T-helper 1 cell (primary cell): Measurements from ENCODE around the gene SLC38A1.
"Not testable (repeated sequence)": the region's sequence is repeated elsewhere in the genome, so short reads cannot be mapped to it uniquely, and the experiment has no call there.

Source experiments
- DNase-seq, 5 donors: peaks; one replicate each; pipeline ENCODE4 v3.0.0-alpha.2; 2012 to 2020
- total RNA-seq, 4 donors: gene quantifications; one replicate each; lab custom pipeline; 2026; lab: John Stamatoyannopoulos, UW

SLC38A1 gene
- total RNA-seq: 591 to 853 (median 614) reads per million in 4 donors

DNA sequence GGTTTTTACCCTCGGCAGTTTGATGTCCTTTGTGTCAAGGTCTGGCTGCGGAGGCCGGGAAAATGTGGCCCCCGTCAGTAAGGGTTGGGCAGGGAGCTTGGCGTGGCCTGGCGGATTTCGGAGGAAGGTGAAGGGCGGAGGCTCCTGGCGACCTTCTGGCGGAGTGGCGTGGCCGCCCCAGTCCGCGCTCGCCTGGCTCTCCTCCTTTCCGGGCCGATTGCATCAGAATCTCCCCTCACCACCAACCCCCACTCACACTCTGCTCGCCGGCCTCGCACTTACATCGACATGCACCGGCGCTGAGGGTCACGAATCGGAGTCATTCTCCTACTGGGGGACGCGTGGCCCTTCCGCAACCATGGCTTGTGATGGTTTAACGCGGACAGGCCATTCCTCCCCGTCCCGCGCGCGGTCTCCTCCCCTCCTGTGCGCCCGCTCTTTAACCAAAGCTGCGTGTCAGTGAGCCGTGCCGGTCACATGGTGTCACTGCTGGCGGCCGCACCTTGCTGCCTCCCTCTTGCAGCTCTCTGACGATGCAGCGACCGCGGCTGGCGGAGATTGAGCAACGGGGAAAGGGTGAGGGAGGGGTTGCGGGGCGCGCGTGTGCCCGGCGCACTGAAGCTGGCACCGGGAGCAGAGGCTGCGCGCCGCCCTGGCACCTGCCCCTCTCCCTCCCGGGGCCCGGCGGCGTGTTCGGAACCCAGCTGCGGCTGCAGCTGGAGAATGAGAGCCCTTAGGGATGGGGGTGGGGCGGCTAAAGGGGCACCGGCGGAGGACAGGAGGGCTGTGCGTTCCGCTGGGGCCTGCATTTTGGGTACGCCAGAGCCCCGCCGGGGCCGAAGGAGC lies at the start of gene SLC38A1:
Gene SLC38A1 (minus strand): TSS at position 461 of the 846 bp plus-strand sequence. CDS start 29,243 bp downstream, outside the sequence.
- DNase-seq: peak; percentile 80 to 94 (median 85)

DNA sequence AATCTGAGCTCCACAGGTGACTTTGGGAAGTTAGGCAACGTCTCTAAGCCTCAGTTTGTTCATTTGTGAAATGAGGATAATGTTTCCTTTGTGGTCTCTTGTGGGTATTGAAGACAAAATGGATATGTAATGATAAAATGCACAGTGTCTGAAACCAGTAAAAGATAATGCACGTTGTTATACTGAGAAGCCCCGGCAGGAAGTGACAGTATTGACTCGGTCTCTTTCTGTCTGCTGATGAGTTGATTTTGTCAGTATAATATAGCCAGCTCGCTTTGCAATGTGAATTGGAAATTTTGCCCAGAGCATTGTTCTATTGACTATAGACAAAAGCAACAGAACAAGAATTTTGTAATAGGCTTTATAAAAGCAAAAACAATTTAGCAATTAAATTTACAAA lies 49.2 kb upstream of the SLC38A1 start:
- DNase-seq: no peak

DNA sequence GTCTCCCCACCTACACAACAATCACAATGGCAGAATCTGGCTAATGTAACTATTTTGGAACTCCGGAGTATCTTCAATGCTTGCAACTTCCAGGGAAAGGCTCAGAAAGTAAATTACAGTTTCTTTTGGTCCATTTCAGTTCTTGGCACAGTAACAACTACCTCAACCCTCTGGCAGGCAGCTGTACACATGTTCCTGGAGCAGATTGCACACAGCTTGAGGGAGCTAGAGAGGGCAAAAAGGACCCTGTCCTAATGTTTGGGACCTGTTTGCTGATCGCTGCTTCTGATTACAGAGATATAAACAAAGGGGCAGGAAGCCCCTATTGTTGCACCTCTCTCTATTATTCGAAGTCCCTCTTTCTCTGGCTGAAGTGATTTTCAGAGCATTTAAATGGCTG lies 35.2 kb upstream of the SLC38A1 start:
- DNase-seq: no peak

DNA sequence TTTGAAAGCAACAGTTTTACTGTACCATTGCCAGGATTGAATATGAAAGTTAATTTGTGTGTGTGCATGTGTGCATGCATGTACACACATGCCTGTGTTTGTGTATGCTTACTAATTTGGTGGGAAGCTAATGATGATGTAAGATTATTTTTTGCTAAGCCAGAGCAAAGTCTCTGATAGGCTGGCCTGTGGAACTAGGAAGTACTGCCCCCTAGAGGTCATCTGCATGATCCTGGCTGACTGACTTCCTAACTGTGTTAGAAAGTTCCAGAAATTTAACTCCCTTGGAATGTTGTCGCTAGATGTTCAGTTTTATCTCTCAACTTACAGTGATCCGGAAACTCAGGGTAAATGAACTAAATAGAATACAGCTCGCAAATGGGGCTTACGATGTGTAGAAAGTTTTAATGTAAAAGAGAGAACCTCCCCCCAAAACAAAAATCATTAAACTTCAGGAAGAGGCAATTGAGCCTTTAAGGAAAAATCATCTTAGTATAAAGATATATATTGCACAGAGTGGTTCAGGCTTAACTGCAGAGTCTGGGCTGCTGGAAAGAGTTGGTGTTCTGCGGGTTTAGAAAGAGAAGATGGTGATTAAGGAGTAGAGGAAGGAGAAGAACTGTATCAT lies 34.3 kb upstream of the SLC38A1 start:
- peak in 4 of 5 donors; percentile 19 to 48 (median 43) for DNase-seq

DNA sequence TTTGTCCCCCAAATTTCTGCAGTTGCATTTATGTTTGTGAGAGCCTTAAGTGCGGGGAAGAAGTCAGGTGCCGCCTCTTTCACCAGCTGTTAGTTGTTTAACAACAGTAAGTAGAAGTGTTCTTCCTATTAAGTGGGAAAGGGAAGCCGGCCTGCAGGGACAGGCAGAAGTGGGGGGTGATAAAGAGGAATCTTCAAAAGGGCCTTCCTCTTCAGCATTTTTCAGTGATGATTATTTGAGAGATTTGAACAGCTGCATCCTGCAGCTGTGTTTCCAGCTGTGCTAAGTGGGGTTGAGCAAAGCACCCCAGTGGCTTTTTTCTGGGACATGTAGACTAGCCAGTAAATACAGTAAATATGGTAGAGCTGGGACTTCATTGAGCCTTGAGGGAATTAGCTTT lies 32.1 kb upstream of the SLC38A1 start:
- no peak for DNase-seq

DNA sequence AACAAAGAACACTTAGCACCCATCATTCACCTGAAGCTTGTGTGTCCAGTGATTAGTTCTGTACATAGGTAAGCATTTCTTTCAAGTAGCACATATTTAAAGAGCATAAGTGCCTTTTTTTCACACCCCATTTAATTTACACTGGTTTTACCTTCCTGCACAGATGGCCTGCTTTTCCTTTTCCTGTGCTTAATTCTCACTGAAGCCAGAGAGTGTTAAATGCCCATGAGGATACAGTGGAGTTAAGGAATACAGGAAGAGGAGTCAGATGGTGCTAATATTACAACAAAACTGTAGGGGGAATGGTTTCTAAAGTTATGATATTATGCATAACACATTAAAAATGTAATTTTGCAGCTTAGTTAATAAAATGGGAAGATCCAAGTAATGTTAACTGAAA lies 31.0 kb upstream of the SLC38A1 start:
- no peak for DNase-seq

DNA sequence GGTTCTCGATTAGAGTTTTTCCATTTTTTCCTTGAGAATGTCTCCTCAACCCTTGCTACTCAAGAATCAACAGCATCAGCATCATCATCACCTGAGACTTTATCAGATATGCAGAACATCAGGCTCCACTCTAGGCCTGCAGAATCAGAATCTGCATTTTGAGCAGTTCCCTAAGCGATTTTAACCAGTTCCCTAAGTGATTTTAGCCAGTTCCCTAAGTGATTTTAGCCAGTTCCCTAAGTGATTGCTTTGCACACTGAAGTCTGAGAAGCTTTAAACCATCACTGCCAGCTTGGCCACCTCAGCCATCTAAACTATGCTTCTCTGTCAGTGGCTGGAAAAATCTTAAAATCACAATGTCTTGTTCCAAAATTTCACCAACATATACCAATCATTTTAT lies 29.4 kb upstream of the SLC38A1 start:
- DNase-seq: no peak

DNA sequence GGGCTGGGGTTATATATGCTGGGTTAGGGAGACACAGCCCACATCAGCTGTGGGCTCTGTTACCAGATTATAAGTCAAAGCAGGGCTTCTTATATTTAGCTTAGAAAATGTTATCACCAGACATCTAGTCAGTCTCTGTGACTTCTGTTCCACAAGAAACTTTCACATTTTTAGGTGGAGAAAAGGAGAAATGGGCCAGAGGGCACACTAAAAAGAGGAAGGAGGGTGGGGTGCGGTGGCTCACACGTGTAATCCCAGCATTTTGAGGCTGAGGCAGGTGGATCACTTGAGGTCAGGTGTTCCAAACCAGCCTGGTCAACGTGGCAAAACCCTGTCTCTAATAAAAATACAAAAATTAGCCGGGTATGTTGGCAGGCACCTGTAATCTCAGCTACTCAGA lies 28.0 kb upstream of the SLC38A1 start:
- DNase-seq: no peak

DNA sequence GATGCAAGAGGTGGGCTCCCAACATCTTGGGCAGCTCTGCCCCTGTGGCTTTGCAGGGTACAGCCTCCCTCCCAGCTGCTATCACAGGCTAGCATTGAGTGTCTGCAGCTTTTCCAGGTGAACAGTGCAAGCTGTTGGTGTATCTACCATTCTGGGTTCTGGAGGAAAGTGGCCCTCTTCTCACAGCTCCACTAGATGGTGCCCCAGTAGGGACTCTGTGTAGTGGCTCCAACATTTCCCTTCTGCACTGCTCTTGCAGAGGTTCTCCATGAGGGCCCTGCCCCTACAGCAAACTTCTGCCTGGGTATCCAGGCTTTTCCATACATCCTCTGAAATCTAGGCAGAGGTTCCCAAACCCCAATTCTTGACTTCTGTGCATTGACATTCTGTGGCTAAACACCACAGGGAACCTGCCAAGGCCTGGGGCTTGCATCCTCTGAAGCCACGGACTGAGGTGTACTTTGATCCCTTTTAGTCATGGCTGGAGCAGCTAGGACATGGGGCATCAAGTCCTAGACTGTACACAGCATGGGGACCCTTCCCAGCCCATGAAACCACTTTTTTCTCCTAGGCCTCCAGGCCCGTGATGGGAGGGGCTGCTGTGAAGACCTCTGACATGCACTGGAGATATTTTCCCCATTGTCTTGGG lies 24.0 kb upstream of the SLC38A1 start:
- DNase-seq: no peak

DNA sequence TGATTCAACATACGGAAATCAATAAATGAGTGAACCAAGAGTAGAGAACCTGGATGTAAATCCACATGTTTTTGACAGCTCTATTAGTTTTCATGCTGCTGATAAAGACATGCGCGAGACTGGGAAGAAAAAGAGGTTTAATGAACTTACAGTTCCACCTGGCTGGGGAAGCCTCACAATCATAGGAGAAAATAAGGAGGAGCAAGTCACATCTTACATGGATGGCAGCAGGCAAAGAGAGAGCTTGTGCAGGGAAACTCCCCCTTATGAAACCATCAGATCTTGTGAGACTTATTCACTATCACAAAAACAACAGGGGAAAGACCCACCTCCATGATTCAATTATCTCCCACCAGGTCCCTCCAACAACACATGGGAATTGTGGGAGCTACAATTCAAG lies 23.1 kb upstream of the SLC38A1 start:
- not testable (repeated sequence) for DNase-seq

DNA sequence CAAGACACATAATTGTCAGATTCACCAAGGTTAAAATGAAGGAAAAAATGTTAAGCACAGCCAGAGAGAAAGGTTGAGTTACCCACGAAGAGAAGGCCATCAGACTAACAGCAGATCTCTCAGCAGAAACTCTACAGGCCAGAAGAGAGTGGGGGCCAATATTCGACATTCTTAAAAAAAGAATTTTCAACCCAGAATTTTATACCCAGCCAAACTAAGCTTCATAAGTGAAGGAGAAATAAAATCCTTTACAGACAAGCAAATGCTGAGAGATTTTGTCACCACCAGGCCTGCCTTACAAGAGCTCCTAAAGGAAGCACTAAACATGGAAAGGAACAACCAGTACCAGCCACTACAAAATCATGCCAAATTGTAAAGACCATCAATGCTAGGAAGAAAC lies 16.3 kb upstream of the SLC38A1 start:
- not testable (repeated sequence) for DNase-seq

DNA sequence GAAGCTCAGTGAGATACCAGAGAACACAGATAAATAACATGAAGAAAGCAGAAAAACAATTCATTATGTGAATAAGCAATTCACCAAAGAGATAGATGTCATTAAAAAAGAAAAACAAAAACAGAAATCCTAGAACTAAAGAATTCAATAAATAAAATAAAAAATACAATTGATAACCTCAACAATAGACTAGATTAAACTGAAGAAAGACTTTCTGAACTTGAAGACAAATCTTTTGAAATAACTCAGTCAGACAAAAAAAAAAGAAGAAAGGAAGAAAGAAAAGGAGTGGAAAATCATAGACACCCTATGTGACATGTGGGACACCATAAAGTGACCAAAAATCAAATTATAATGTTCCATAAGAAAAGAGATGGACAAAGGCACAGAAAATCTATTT lies 14.0 kb upstream of the SLC38A1 start:
- DNase-seq: no peak

DNA sequence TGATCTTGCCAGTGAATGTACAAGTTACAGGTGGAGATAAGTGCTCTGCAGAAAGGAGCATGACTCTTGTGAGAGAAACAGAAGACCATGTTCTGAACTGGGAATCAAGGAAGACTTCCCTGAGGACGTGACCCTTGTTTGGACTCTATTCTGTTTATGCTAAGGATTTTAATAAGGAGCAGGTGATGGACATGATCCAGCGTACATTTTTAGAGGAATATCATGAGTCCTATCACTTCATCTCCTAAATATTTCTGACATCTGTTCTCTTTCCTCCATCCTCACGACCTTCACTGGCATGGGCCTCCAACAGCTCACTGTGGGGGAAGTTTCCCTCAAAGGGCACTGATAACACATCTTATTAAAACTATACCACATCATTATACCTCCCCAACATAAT lies 7.9 kb upstream of the SLC38A1 start:
- no peak for DNase-seq

DNA sequence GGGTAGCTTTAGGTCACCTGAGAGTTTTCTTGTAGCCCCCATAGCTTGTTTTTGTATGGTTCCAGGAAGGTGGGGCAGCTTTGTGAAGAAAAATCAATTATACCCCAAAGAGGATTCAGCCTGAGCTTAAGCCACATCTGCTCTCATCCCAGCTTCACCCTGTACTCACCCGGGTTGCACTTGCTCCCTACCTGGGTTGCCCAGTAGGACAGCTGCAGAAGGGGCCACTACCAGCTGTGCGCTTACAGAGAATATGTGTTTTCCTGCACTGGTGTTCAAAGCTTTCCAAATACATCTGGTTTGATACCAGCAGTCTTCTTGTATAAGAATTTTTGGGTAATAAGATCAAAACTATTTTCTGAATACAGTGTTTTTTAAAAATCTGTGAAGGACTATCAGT lies 3.0 kb upstream of the SLC38A1 start:
- no peak for DNase-seq

DNA sequence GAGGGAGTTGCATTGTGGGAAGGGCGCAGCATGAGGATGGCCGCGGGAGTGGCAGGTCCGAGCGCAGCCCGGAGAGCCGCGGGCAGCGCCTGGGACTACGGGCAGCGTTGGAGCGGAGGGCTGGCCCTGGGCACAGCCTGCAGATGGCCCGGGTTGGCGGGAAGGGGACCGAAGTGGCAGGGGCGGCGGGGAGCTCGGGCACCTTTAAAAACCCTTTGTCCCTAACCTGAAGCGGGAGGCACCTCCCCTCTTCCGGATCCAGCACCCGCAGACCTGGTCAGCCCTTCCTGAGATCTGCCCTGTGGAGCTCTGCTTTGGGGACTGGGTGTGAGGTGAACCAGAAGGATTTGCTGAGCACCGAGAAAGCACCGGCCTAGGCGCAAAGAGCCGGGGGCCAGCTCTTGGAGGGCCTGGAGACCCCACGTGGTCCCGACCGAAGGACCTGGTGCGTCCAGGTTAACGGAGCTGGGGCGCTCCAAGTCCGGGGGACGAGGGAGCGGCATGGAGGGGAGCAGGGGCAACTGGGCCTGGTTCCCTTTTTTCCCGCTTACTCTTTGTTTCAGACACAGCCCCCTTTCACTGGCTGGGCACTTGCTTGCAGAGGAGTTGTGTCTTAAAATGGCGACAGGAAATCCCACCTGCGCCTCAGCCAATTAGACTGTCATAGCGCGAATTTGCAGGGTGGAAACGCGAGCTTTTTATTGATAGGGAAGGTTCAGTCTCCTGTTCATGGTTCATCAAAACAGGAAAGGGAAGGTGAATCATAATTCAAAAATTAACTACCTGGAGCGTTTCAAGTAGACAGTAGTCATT lies 792 bp upstream of the SLC38A1 start:
- DNase-seq: peak in 4 of 5 donors; percentile 33 to 73 (median 48)

DNA sequence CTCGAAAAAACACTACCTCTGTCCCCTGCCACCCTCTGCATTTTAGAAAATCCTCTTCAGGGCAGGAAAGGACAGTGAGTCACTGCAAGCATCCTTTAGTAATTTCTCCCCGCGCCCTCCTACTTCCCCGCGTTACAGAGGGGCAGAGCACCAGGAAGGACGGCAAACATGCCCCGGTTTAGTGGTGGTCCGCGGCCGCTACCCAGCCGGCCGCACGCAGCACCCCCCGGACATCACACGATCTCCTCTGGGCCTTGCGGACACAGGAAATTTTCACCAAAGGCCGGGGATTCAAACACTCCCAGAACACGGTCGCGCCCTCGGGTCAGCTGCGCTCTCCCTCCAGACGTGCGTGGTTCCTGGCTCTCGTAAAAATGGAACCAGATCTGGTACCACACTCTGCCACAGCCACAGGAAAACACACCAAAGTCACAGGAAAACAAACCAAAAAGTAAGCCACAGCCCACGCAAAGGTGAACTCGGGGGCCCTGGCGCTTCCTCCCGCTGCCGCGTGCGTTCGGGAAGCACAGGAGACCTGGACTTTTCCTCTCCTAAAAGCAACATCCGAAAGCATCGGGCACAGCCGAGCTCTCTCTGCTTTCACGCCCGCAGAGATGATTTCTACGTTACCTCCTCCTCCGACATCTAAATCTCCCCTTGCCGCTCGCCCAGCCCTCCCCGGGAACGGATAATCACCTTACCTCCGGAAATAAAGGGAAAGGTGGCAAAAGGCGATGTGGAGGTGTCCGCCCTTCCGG lies 839 bp downstream of the SLC38A1 start:
- peak in 4 of 5 donors; percentile 9 to 45 (median 28) for DNase-seq

DNA sequence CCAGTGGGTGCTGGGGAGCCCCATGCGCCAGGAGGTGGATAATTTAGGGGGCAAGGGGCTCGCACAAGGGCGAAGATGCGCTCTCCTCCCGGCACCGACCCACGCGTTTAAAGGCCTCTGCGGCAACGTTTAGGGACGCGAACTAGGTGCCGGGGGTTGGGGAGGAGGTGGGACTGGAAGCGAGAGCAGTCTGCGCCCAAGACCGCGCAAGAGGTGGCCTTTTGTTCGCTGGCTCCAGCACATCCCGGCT lies 1.3 kb downstream of the SLC38A1 start:
- peak in 2 of 5 donors; percentile 8 to 20 for DNase-seq

DNA sequence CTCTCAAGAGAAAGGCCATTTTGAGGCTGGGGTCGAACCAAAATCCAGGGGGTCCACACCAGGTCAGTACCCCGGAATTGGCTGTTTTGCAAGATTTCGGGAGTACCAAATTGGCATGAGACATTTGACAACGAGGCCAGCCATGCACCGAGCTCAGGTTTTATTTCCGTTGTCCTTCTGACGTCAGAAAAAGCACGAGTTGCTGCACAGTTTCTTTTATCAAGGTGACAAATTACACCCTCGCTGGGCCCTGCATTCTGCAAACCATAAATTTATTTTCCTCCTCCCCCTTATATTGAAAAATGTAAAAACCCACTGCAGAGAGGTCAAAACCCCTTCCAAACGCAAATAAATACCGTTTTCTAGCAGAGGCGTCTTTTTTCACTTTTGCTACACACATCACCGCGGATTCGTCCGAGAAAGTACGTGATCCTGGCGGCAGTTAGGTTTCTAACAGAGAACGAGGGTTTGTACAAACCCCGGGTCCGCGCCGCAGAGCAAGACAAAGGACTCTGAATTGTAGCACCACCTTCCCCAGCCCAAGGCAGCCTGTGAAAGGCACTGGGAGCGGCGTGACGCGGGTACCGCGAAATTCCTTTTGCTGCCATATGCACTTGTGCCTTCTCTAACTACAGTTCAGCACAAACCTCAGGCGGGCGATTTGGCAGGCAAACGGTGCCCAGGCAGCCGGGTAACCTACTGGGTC lies 1.8 kb downstream of the SLC38A1 start:
- DNase-seq: peak; percentile 39 to 75 (median 60)

DNA sequence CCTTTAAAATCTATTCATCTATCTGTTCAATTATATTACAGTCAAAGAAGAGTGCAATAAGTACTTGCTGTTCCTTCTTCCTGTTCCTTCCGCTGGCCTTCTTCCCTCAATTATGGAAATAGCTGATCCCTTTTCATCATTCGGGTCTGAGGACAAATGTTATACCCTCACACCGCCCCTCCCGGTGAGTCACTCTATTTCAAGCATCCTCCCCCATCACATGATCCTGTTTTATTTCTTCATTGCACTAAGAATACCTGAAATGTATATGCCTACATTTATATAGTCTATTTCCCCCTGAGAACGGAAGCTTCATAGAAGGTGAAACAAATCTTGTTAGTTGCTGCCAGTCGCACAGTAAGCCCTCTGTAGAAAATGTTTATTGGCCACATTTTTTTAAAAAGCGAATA lies 2.5 kb downstream of the SLC38A1 start:
- DNase-seq: peak in 4 of 5 donors; percentile 24 to 41 (median 27)

DNA sequence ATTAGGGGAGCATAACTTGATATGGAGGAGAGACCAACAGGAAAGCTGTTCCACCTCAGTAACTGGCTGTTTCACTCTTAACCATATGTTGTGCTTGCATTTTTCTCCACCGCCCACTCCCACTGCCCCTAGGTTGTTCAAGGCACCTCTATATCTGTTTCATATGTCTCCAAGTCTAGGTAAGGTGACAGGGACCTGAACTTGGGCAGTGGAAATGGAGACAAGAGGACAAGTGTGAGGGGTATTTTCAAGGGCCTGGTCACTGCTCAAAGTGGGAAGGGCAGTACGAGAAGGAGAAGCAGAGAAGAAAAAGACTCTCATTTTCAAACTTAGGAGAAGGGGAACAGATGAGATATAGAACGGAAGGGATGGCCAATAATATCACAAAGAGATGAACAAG lies 3.1 kb downstream of the SLC38A1 start:
- DNase-seq: no peak

DNA sequence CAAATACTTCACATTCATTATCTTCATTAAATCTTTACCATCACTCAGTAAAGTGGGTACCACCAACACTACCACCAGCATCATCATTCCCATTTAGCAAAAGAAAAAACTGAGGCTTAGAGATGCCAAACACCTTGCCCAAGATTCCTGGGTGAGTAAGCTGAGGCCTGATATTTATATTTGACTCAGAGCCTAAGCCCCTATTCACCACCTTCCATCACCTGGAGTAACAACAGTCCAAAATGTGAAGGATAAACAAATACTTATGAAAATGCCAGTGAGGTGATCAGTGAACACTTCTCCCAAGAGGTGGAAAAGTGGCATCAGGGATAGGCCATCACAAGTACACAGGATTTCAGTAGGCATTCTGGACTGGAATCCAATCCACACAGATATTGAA lies 3.7 kb downstream of the SLC38A1 start:
- no peak for DNase-seq

DNA sequence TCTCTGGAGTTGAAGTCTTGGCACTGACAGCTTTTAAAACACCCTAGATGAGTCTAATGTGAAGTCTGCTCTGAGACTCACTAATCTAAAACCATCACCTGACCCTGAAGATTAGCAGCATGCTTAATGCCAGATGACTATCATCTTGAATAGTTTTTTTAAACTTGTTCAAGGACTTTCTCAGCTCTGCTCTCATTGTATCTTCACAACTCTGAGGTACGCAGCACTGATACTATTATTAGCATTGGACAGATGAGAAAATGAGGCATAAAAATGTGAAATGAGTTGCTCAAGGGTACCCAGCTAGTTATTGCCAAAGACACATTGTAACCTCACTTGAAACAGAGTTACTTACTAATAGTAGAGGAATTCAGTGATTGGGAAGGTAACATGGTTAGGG lies 4.8 kb downstream of the SLC38A1 start:
- no peak for DNase-seq
